Myocyte (in vitro differentiated cells): ENCODE results near the gene MIPEP. TPM values are rescaled to one million over a fixed set of nuclear protein-coding genes. Genes with fewer than 3 reads are reported as not detected.

ENCODE experiments used
- DNase-seq: peaks from one replicate; pipeline ENCODE4 v3.0.0-alpha.2; 2012; ENCODE audit warnings: low read depth
- total RNA-seq: library from RNA; depleted of rRNA; stranded (reverse); fragments of >200 nt; gene quantifications from 2 replicates; pipeline ENCODE4 v1.2.3, GENCODE V29; 2014

MIPEP gene
- total RNA-seq, 1 donor from 2014 or later, result 19.9 TPM

GRCh38 chr13:23687614-23688013, 201.6 kb downstream of the MIPEP start:
- no peak for DNase-seq

GRCh38 chr13:23686948-23687347, 202.3 kb downstream of the MIPEP start:
- DNase-seq, result no peak

GRCh38 chr13:23685416-23685815, 203.8 kb downstream of the MIPEP start:
- no peak for DNase-seq

- no peak for DNase-seq
These were observed 204.6 kb downstream of the MIPEP start for GRCh38 chr13:23684647-23685046.

DNA sequence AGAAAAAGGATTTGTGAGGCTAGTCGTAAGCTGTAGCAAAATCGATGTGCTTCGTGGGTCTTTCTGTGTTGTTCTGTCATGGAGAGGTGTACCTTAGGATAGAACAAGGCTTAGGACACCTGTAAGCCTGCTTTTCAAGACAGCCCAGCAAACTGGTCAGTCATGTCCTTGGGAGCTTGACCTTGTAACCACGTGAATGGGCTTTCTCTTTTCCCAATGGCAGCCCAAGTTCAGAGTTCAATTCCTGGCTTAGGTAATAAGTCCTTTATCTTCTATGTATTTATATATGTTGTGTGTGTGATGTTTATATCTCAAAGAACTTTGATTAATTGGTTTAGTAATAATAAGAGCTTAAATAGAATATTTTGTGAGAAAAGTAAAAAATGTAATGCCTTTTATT, 206.1 kb downstream of the MIPEP start:
- DNase-seq, result no peak

DNA sequence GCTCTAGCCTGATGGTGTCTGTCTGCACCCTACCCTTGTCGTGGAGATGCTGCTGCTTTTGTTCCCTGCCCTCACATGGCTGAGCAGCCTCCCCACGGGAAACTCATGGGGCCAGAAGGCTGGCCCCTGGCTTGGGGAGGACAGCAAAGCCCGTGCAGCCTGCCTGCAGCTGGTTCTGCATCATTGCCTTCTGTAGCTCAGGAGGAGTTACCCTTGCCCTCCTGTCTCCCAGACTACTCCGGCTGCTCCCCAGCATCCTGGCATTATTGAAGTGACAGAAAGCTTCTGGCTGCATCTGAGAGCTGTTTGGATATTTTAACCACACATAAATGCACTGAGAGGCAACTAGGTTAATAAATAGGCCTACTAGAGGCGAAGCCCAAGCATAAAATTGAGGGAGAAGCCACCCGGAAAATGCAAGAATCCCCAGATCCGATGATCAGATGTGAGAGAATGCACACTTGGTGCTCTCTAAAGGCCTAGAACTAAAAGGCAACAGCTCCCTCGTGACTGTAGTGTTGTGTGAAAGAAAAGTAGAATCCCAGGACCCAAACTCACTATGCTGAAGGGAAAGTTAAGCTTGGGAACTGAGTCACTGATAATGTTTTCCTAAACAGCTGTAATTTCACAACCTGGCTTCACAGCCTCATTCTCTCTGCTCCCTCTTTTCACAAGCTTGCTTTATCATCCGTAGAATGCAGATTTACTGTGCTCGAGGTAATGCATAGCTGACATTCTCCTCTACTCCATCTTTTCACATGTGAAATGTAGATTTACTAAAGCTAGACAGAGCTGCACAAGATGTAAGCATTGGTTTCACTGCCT, 208.1 kb downstream of the MIPEP start:
- DNase-seq, result no peak

Other genes starting within 250 kb of the MIPEP start
- not detected in 2 replicates for gene C1QTNF9B, start 8.1 kb upstream of the MIPEP start, total RNA-seq